ENCODE results near the gene HPN. TPM values are rescaled to one million over a fixed set of nuclear protein-coding genes. Genes with fewer than 3 reads are reported as not detected.

HPN gene
- total RNA-seq, 1 experiment from 2014 or later = 10.6 TPM

DNA sequence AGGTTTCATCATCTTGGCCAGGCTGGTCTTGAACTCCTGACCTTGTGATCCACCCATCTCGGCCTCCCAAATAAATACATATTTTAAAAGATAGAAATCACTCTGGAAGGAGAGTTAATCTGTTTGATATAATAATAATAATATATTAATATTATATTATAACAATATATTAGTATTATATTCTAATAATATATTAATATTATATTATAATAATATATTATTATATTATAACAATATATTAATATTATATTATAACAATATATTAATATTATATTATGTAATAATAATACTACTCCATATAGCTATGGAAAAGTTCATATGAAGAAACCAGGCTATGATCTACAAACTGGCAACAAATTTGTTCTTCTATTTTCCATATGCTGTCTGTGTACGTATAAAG, 16.8 kb downstream of the HPN start:
- Histone ChIP-seq H3K9ac (ENCODE audit: extremely low read depth, insufficient read length, low read length) (no peak overlapping the region), H3K14ac (ENCODE audit: insufficient read depth, low read length) (no peak overlapping the region), H3K56ac (ENCODE audit: insufficient read length, low read depth, low read length) (no peak overlapping the region), H2BK12ac (ENCODE audit: insufficient read length, low read depth, low read length) (no peak overlapping the region), H2AFZ (ENCODE audit: low read length) (no peak overlapping the region), H3K18ac (ENCODE audit: insufficient read length, low read depth, low read length) (no peak overlapping the region), H3K27me3 (ENCODE audit: insufficient read depth, low read length) (no peaks in the 10 kb centered on the region), H4K8ac (replicated peaks; ENCODE audit: insufficient read length, low read depth, low read length) (no peak overlapping the region), H3K27ac (ENCODE audit: insufficient read length, low read depth, low read length) (no peak overlapping the region), H3K23me2 (ENCODE audit: insufficient read length, low read depth, low read length, poor library complexity, severe bottlenecking) (no peaks in the 10 kb centered on the region), H3K79me1 (ENCODE audit: insufficient read depth, low read depth, low read length, poor library complexity, severe bottlenecking) (no peaks in the 10 kb centered on the region), H3K4me2 (ENCODE audit: insufficient read depth, insufficient read length, low read length) (no peak overlapping the region), H3K4me1 (ENCODE audit: insufficient read depth, low read length) (no peaks in the 10 kb centered on the region), H2BK120ac (ENCODE audit: low read depth, low read length, poor library complexity, severe bottlenecking) (no peak overlapping the region), H2BK20ac (ENCODE audit: low read depth, low read length, poor library complexity, severe bottlenecking) (no peak overlapping the region), H2AK5ac (ENCODE audit: insufficient read length, low read length) (no peak overlapping the region), H3K79me2 (ENCODE audit: insufficient read depth, low read length) (no peaks in the 10 kb centered on the region), H4K20me1 (ENCODE audit: control insufficient read depth, insufficient read depth, insufficient read length) (no peaks in the 10 kb centered on the region), H3K23ac (ENCODE audit: insufficient read length, low read depth, low read length) (no peak overlapping the region), H4K5ac (ENCODE audit: insufficient read length, low read depth, low read length) (no peak overlapping the region), H4K91ac (ENCODE audit: insufficient read length, low read depth, low read length) (no peak overlapping the region), H3K4ac (ENCODE audit: low read depth, low read length) (no peak overlapping the region), H2BK5ac (ENCODE audit: insufficient read length, low read length) (no peak overlapping the region), H3T11ph (ENCODE audit: low read length) (no peak overlapping the region), H2BK15ac (ENCODE audit: low read depth, low read length) (no peak overlapping the region), H3K9me3 (ENCODE audit: control insufficient read depth, low read depth, low read length) (no peaks in the 10 kb centered on the region)
- DNase-seq = no peak
- peaks cover 20 to 22% of the 10 kb centered on the region in 2 experiments for H3K4me1 Mint-ChIP-seq
- H3K4me3 Mint-ChIP-seq = no peak overlapping the region
- H3K9me3 Mint-ChIP-seq = no peaks in the 10 kb centered on the region
- WGBS (ENCODE audit: extremely low coverage, insufficient read length, low lambda C conversion rate) = no CpG with 5 or more reads among the region's 2 CpGs
- TF ChIP-seq, protein P1, sequence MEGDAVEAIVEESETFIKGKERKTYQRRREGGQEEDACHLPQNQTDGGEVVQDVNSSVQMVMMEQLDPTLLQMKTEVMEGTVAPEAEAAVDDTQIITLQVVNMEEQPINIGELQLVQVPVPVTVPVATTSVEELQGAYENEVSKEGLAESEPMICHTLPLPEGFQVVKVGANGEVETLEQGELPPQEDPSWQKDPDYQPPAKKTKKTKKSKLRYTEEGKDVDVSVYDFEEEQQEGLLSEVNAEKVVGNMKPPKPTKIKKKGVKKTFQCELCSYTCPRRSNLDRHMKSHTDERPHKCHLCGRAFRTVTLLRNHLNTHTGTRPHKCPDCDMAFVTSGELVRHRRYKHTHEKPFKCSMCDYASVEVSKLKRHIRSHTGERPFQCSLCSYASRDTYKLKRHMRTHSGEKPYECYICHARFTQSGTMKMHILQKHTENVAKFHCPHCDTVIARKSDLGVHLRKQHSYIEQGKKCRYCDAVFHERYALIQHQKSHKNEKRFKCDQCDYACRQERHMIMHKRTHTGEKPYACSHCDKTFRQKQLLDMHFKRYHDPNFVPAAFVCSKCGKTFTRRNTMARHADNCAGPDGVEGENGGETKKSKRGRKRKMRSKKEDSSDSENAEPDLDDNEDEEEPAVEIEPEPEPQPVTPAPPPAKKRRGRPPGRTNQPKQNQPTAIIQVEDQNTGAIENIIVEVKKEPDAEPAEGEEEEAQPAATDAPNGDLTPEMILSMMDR (conservative IDR thresholded peaks at IDR 0.05) = no peak
- no peak overlapping the region for H3K27ac Mint-ChIP-seq
- peaks cover 17% of the 10 kb centered on the region for H3K27me3 Mint-ChIP-seq (ENCODE audit: low read depth)
- H3K36me3 Mint-ChIP-seq (ENCODE audit: insufficient read depth in 1 of 3, low read depth in 3 of 3) = no peaks in the 10 kb centered on the region

Measured in H9 (cell line).